Activated CD8-positive, alpha-beta T cell treated with anti-CD3 and anti-CD28 coated beads, Interleukin-2, amount 10 ng/mL, durations not matched to agents 7 days and 5 days (primary cell): ENCODE measurements around the gene TACC2. TPM values are rescaled to one million over a fixed set of nuclear protein-coding genes. Genes with fewer than 3 reads are reported as not detected.

Experiments
- ATAC-seq: fragments of 150-1000 bp; cut with Tn5 transposase; one replicate; pipeline ENCODE4 v1.10.0; 2021; ENCODE audit warnings: moderate library complexity
- CTCF ChIA-PET: fragments of 350-600 bp; sonication (Branson Sonifier 250); formaldehyde crosslinking; loops from one replicate; lab custom pipeline; 2021; ENCODE audit warnings: antibody characterized with exemption; lab: Charles Lee
- POLR2A ChIA-PET: fragments of 350-600 bp; sonication (Branson Sonifier 250); formaldehyde crosslinking; loops from one replicate; lab custom pipeline; 2021; ENCODE audit warnings: antibody characterized with exemption; lab: Charles Lee
- DNase-seq: peaks from one replicate; pipeline ENCODE4 v3.0.0-alpha.2; 2020
- H3K27ac Mint-ChIP-seq: one replicate; pipeline ENCODE4 v1.8.0; 2021; ENCODE audit warnings: mild to moderate bottlenecking, mixed read lengths
- H3K27me3 Mint-ChIP-seq: one replicate; pipeline ENCODE4 v1.8.0; 2021; ENCODE audit warnings: low read depth, mixed read lengths
- H3K36me3 Mint-ChIP-seq: one replicate; pipeline ENCODE4 v1.8.0; 2021; ENCODE audit warnings: low read depth, mixed read lengths
- H3K4me1 Mint-ChIP-seq: one replicate; pipeline ENCODE4 v1.8.0; 2021; ENCODE audit warnings: low read depth, mixed read lengths
- H3K4me3 Mint-ChIP-seq: one replicate; pipeline ENCODE4 v1.8.0; 2021; ENCODE audit warnings: mild to moderate bottlenecking, mixed read lengths
- H3K9me3 Mint-ChIP-seq: one replicate; pipeline ENCODE4 v1.8.0; 2022; ENCODE audit warnings: mixed read lengths; ENCODE audit not compliant: insufficient read depth
- total RNA-seq, 2 experiments: library from RNA; stranded (reverse); gene quantifications; one replicate each; pipeline ENCODE4 v1.2.3, GENCODE V29; 2021

TACC2 gene
- total RNA-seq, 2 experiments from 2014 or later, result not detected

DNA sequence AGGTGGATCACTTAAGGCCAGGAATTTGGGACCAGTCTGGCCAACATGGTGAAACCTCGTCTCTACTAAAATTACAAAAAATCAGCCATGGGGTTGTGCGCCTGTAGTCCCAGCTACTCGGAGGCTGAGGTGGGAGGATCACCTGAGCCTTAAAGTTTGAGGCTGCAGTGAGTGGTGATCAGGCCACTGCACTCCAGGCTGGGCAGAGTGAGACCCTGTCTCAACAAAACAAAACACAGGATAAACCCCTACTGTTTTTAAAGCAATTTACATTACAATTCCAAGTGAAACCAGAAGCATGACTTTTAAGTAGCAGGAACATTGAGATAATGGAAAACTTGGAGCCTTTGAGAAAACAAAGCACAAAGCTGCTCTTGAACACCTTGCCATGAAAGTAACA is 189.7 kb downstream of the TACC2 start:
- ChIA-PET POLR2A (no interaction called here), CTCF (no interaction called here)
- H3K4me3 Mint-ChIP-seq, result no peak overlapping the region
- no peaks in the 10 kb centered on the region for H3K4me1 Mint-ChIP-seq
- H3K27me3 Mint-ChIP-seq, result peaks cover 9% of the 10 kb centered on the region
- no peak overlapping the region for H3K27ac Mint-ChIP-seq
- H3K36me3 Mint-ChIP-seq, result no peaks in the 10 kb centered on the region
- ATAC-seq (no peak), DNase-seq (no peak)
- H3K9me3 Mint-ChIP-seq, result no peaks in the 10 kb centered on the region

- Mint-ChIP-seq H3K27ac (no peak overlapping the region), H3K4me3 (no peak overlapping the region), H3K4me1 (no peaks in the 10 kb centered on the region), H3K27me3 (peaks cover 5% of the 10 kb centered on the region), H3K36me3 (no peaks in the 10 kb centered on the region), H3K9me3 (no peaks in the 10 kb centered on the region)
- no peak for ATAC-seq
- POLR2A ChIA-PET, result no interaction called here
- CTCF ChIA-PET, result no interaction called here
- DNase-seq, result no peak
These were observed 192.2 kb downstream of the TACC2 start for GRCh38 chr10:122181041-122181732.

DNA sequence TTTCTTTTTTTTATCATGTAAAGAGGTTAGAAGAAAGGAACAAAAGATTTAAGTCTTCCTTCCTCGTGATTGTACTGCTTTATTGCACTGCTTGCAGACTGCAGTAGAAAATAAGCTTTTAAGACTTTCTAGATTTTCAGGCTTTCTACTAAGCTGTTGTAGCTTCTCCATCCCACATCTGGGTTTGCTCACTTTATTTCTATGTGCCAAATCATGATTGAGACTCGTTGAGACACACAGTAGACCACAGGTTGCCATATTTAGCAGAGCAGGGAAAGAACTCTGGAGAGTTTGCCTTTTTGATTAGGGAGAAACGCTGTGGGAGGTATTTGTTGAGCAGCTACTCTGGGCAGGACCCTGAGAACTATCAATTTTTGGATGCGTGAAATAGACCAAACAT is 192.9 kb downstream of the TACC2 start:
- ATAC-seq (no peak), DNase-seq (no peak)
- CTCF ChIA-PET, result no interaction called here
- POLR2A ChIA-PET, result no interaction called here
- Mint-ChIP-seq H3K36me3 (no peaks in the 10 kb centered on the region), H3K4me3 (no peak overlapping the region), H3K4me1 (no peaks in the 10 kb centered on the region), H3K27me3 (peaks cover 2% of the 10 kb centered on the region), H3K27ac (no peak overlapping the region), H3K9me3 (no peaks in the 10 kb centered on the region)

DNA sequence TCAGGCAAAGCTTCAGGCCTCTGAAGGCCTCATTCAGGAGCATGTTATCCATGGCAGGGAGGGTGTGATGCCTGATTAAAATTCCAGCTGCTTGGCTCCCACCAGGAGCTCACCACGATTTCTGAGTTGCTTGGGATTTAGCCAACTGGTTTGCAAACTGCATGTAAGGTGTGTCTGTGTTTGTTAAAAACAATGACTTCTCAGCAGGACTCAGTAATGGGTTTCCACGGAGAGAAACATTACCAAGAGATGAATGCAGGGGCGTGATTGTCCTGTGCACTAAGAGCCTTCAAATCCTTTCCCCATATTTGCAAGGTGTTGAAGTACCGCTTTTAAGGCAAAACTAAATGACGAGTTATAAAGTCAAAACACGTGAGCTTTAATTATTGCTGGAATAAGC is 193.3 kb downstream of the TACC2 start:
- CTCF ChIA-PET, result no interaction called here
- no peak overlapping the region for H3K27ac Mint-ChIP-seq
- no peak for DNase-seq
- no peak overlapping the region for H3K4me3 Mint-ChIP-seq
- H3K4me1 Mint-ChIP-seq, result no peaks in the 10 kb centered on the region
- peaks cover 2% of the 10 kb centered on the region for H3K27me3 Mint-ChIP-seq
- H3K36me3 Mint-ChIP-seq, result no peaks in the 10 kb centered on the region
- no peaks in the 10 kb centered on the region for H3K9me3 Mint-ChIP-seq
- POLR2A ChIA-PET, result no interaction called here
- ATAC-seq, result no peak

- Mint-ChIP-seq H3K4me1 (no peaks in the 10 kb centered on the region), H3K27ac (no peak overlapping the region), H3K9me3 (no peaks in the 10 kb centered on the region), H3K36me3 (no peaks in the 10 kb centered on the region), H3K4me3 (no peak overlapping the region), H3K27me3 (peaks cover under 1% of the 10 kb centered on the region)
- no peak for DNase-seq
- CTCF ChIA-PET, result no interaction called here
- ATAC-seq, result no peak
- POLR2A ChIA-PET, result no interaction called here
These were observed 195.3 kb downstream of the TACC2 start for GRCh38 chr10:122184254-122184653.

DNA sequence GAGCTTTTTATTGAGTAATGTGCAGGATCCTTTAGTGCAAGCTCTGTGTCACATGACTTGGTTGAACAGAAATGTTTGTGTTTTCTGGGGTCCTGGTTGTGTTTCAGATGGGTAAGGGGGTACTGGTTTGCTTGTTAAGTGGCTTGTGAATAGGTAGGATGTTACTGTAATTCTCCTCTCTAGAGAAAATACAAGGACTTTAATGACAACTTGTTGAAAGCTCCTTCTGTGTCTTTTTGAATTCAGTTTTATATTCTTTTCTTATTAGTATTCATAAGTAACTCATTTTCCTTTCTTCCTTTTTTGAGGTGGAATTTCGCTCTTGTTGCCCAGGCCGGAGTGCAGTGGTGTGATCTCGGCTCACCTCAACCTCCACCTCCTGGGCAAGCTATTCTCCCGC is 196.7 kb downstream of the TACC2 start:
- no peaks in the 10 kb centered on the region for H3K9me3 Mint-ChIP-seq
- H3K27me3 Mint-ChIP-seq, result no peaks in the 10 kb centered on the region
- no peak overlapping the region for H3K27ac Mint-ChIP-seq
- H3K4me1 Mint-ChIP-seq, result no peaks in the 10 kb centered on the region
- H3K36me3 Mint-ChIP-seq, result no peaks in the 10 kb centered on the region
- DNase-seq, result no peak
- ChIA-PET CTCF (no interaction called here), POLR2A (no interaction called here)
- no peak for ATAC-seq
- H3K4me3 Mint-ChIP-seq, result no peak overlapping the region

DNA sequence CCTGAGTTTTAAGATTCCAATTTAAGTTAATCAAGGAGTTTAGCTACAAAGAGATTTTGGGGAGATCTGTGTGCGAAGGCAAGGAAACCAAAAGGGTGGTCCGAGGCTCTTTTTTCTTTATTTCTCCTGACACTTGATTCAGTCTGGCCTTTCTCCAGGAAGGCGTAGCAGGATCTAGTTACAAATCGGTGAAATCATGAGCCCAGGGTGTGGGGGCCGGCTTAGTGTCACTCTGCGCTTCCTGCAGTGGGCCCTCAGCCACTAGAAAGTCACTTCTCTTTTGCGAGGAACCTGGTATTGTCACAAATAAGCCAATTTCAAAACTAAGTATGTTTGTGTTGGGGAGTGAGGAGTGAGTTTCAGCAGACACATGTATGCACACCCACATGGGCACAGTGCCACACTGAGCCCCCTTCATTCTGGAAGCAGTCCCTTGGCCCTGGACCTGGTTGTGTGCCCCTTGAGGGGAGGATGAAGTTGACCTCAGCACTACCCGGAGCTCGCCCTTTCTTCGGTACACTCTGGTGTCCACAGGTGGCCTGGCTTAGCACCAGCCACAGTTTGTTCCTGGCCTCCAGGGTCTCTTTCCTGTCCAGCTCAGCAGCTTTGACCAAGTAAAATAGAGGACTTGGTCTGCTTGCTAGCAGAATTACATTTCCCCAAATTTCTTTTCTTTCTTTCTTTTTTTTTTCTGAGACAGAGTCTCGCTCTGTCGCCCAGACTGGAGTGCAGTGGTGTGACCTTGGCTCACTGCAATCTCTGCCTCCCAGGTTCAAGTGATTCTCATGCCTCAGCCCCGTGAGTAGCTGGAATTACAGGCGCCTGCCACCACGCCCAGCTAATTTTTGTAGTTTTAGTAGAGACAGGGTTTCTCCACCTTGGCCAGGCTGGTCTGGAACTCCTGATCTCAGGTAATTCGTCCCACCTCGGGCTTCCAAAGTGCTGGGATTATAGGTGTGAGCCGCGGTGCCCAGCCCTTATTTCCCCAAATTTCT is 198.2 kb downstream of the TACC2 start:
- CTCF ChIA-PET, result no interaction called here

DNA sequence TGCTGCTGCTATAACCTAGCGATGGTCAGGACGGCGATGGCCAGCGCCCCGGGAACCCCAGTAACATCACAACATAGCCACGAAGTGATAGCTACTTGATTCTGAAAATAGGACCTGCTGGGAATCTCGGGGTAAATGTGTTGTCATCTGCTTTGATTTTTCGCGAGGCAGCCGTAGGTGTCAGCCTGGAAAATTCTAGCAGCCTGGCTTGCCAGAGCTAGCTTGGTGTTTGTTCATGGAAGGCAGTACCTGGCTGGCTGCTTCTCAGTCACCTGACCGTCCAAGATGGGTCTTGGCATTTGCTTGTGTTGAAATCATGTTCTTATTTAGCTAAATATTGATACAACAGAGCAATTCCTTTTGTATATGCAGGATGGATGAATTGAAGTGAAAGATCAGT is 199.7 kb downstream of the TACC2 start:
- POLR2A ChIA-PET, result no interaction called here
- no peaks in the 10 kb centered on the region for H3K36me3 Mint-ChIP-seq

More for the DNA sequence above, 198.2 kb downstream of the TACC2 start:
- H3K4me3 Mint-ChIP-seq, result no peak overlapping the region
- H3K4me1 Mint-ChIP-seq, result no peaks in the 10 kb centered on the region
- H3K27me3 Mint-ChIP-seq, result no peaks in the 10 kb centered on the region
- no peak overlapping the region for H3K27ac Mint-ChIP-seq
- no peak for DNase-seq
- no peaks in the 10 kb centered on the region for H3K36me3 Mint-ChIP-seq
- H3K9me3 Mint-ChIP-seq, result no peaks in the 10 kb centered on the region
- ATAC-seq, result no peak
- POLR2A ChIA-PET, result interaction anchor here (0.5 kb wide), 1 partner anchor 164 kb away, joined by 3 read pairs; no protein-coding TSS in a partner anchor

DNA sequence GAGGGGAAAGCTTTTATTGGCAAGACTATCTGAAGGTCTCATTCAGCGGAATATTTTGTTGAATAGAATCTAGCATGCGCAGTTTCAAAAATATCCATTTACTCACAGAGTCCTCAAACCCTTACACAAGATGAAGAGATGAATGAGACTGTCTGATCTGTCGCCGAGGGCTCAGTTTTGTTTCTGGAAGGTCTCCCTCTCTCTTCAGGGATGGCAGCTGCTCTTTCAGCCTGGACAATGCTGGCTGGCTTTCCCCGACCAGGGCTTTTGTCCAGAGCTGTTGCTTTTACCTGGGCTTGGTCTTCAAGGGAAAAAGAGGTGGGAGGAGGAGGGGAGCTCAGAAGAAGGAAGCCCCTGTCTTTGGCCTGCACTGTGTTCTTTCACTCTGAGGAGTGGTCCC is 200.2 kb downstream of the TACC2 start:
- H3K27me3 Mint-ChIP-seq, result no peaks in the 10 kb centered on the region
- H3K9me3 Mint-ChIP-seq, result no peaks in the 10 kb centered on the region
- CTCF ChIA-PET, result no interaction called here
- no peak for ATAC-seq
- DNase-seq, result no peak
- H3K27ac Mint-ChIP-seq, result no peak overlapping the region
- POLR2A ChIA-PET, result no interaction called here
- no peaks in the 10 kb centered on the region for H3K36me3 Mint-ChIP-seq
- no peak overlapping the region for H3K4me3 Mint-ChIP-seq
- no peaks in the 10 kb centered on the region for H3K4me1 Mint-ChIP-seq

More for the DNA sequence above, 199.7 kb downstream of the TACC2 start:
- CTCF ChIA-PET, result no interaction called here
- Mint-ChIP-seq H3K4me3 (no peak overlapping the region), H3K9me3 (no peaks in the 10 kb centered on the region), H3K27me3 (no peaks in the 10 kb centered on the region), H3K27ac (no peak overlapping the region), H3K4me1 (no peaks in the 10 kb centered on the region)
- no peak for DNase-seq
- ATAC-seq, result no peak

DNA sequence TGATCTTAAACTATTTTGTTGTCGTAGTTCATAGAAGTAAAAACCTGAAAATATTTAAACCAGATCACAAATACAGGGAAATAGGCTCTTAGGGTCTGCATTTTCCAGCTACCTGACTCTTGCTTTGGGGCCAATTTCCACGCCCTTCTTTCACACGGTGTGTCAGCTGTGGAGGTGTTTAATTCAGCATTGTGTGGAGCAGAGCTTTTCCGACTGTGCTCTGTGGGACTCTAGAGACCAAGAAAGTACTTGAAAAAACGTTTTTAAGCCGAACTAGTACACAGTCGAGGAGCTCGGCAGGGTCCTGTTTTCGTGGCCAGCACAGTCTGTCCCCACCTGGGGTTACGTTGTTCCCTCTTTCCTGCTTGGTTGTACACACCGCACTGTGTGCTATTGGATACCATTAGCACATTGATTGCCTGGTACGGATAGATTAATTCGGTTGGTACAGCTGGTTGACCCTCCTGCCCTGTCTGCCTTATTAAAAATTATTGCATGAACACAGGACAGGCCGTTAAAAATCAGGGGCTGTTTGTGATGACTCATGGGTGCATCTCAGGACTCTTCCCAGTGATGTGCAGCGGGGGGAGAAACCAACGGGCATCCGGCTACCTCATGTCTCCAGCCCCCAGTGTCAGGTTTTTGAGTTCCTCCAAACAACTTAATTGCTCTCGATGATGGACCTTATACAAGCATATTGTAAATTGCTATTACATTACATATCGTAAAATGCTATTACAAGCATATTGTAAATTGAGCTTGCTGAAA is 201.4 kb downstream of the TACC2 start:
- Mint-ChIP-seq H3K4me3 (no peak overlapping the region), H3K4me1 (no peaks in the 10 kb centered on the region), H3K36me3 (no peaks in the 10 kb centered on the region), H3K9me3 (no peaks in the 10 kb centered on the region), H3K27ac (no peak overlapping the region), H3K27me3 (no peaks in the 10 kb centered on the region)
- POLR2A ChIA-PET, result no interaction called here
- CTCF ChIA-PET, result no interaction called here
- ATAC-seq (no peak), DNase-seq (no peak)

DNA sequence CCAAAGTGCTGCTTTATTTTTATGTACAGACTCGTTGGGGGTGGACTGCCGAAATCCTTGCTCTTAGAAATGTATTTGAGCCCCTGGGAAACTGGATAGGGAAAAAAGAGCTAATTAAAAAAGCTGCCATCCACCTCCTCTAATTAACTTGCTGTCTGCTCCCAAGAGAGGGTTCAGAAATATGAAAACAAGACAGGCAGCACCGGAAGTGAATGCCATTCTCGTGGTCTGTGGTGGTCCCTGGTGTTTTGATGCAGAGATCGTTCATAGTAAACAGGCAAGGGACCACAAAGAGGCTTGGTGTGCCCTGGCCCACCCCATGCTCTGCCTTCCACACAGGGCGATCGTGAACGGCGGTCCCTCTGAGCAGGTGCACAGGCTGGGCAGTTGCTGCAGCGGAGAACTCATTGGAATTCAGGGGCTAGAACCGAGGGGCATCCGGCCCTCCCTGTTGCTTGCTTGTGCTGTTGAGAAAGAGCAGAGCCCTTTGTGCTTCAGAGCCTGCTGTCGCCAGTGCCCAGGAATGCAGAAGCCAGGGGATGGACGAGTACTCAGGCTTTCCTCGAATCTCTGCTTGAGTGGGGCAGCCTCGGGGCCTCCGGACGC is 203.1 kb downstream of the TACC2 start:
- H3K27ac Mint-ChIP-seq, result no peak overlapping the region
- CTCF ChIA-PET, result no interaction called here

More for the DNA sequence above, 203.1 kb downstream of the TACC2 start:
- DNase-seq (no peak), ATAC-seq (no peak)
- POLR2A ChIA-PET, result no interaction called here
- H3K36me3 Mint-ChIP-seq, result no peaks in the 10 kb centered on the region
- no peak overlapping the region for H3K4me3 Mint-ChIP-seq
- no peaks in the 10 kb centered on the region for H3K4me1 Mint-ChIP-seq
- no peaks in the 10 kb centered on the region for H3K9me3 Mint-ChIP-seq
- H3K27me3 Mint-ChIP-seq, result no peaks in the 10 kb centered on the region
